K562 (cell line): ENCODE measurements around the gene CTIF. TPM values are rescaled to one million over a fixed set of nuclear protein-coding genes. Genes with fewer than 3 reads are reported as not detected.

Source experiments
- ELK1 ChIP-seq: sonication (generic); formaldehyde crosslinking; IDR thresholded peaks from 2 replicates; pipeline ENCODE4 v1.8.1; 2022; ENCODE audit warnings: missing genetic modification reagents
- GABPB1 ChIP-seq: sonication (generic); formaldehyde crosslinking; IDR thresholded peaks from 2 replicates; pipeline ENCODE4 v1.8.0; 2022; ENCODE audit warnings: mild to moderate bottlenecking, missing genetic modification reagents
- MTF1 ChIP-seq: fragments of 250-450 bp; sonication (Bioruptor Pico); IDR thresholded peaks from 2 replicates; pipeline ENCODE4 v1.9.0; 2021; ENCODE audit warnings: moderate library complexity, mild to moderate bottlenecking, inconsistent platforms, borderline replicate concordance
- RBM14 ChIP-seq: fragments of 200-400 bp; formaldehyde crosslinking; IDR thresholded peaks from 2 replicates; pipeline ENCODE4 v1.6.1; 2018; ENCODE audit warnings: low read depth, mild to moderate bottlenecking, low read length, moderate library complexity, borderline replicate concordance; ENCODE audit not compliant: insufficient read depth
- STAT5B ChIP-seq: fragments of 250-450 bp; sonication (Bioruptor Pico); IDR thresholded peaks from 2 replicates; pipeline ENCODE4 v1.8.0; 2021; ENCODE audit warnings: mild to moderate bottlenecking, inconsistent platforms
- U2AF1 ChIP-seq: fragments of 200-400 bp; formaldehyde crosslinking; optimal IDR thresholded peaks from 2 replicates; pipeline ENCODE3; 2017; ENCODE audit warnings: mild to moderate bottlenecking, low read depth, low read length, moderate library complexity
- ZNF274 ChIP-seq: IDR thresholded peaks from 2 replicates; pipeline ENCODE4 v1.6.1; 2011; ENCODE audit warnings: low read depth, mild to moderate bottlenecking, low read length, moderate library complexity, borderline replicate concordance
- ZNF449 ChIP-seq: fragments of 250-450 bp; sonication (Bioruptor Pico); IDR thresholded peaks from 2 replicates; pipeline ENCODE4 v1.8.0; 2022; ENCODE audit warnings: moderate library complexity, mild to moderate bottlenecking, inconsistent platforms
- ZNF740 ChIP-seq, 3 experiments: fragments of 200-800 bp in 1 of 3; sonication (Bioruptor generic) in 1 of 3; sonication (generic) in 1 of 3; formaldehyde crosslinking in 1 of 3; IDR thresholded peaks; 2 replicates each; pipeline versions ENCODE4 v1.6.1 to v1.8.0; 2016 to 2022; ENCODE audit warnings: mild to moderate bottlenecking in 2 of 3, missing compliant biosample characterization in 2 of 3, missing genetic modification characterization in 2 of 3, missing genetic modification reagents in 1 of 3
- polyA plus RNA-seq, 8 experiments: library from polyadenylated mRNA; depleted of rRNA in 4 of 8; stranded (reverse) in 5 of 8; unstranded in 3 of 8; fragments of >200 nt; fragmentation: Nextera tagmentation in 2 of 8; fragmentation: Illumina TruSeq in 1 of 8; extraction: Ambion mirVana in 2 of 8; extraction: Trizol in 1 of 8; gene quantifications; 2 replicates each; pipeline versions ENCODE4 v1.2.1 to v1.2.3, GENCODE V29; 2011 to 2014; ENCODE audit warnings: inconsistent platforms in 1 of 8, missing spikeins in 1 of 8
- total RNA-seq, 7 experiments: library from RNA; depleted of rRNA in 6 of 7; stranded (reverse); fragments of >200 nt in 6 of 7; fragmentation: Illumina TruSeq in 2 of 7; extraction: Trizol in 2 of 7; gene quantifications; 2 replicates each; pipeline versions ENCODE4 v1.2.1 to v1.2.3, GENCODE V29; 2011 to 2021; ENCODE audit warnings: low replicate concordance in 1 of 7

CTIF gene
- total and polyA plus RNA-seq, 9 of the 15 experiments (the other 6 are each of a cell fraction or from before 2014, with no cell fraction given): 0.17 to 11.5 (median 2.2) TPM

GRCh38 chr18:48761582-48761981, 222.8 kb downstream of the CTIF start (continued):
- TF ChIP-seq U2AF1 (no peak), ELK1 (CRISPR knock-in tag) (no peak), ZNF449 (CRISPR knock-in tag) (no peak), GABPB1 (CRISPR knock-in tag) (no peak), RBM14 (no peak), MTF1 (CRISPR knock-in tag) (no peak), STAT5B (CRISPR knock-in tag) (no peak), ZNF274 (no peak), ZNF740 (CRISPR knock-in tag; IDR thresholded peaks at IDR 0.05) (no peak), ZNF740 (tag; IDR thresholded peaks at IDR 0.05) (no peak)
